ENCODE measurements around the gene PRKCB. TPM values are rescaled to one million over a fixed set of nuclear protein-coding genes. Genes with fewer than 3 reads are reported as not detected.
A peak's percentile ranks its signal among the peaks of the same experiment; 100 is the strongest.

Gene PRKCB
- 1 to 10 TPM in 3 of 4 donors, under 1 TPM in 1; 0.51 to 1.3 (median 1.1) TPM for total RNA-seq

- TF ChIP-seq, protein P1, sequence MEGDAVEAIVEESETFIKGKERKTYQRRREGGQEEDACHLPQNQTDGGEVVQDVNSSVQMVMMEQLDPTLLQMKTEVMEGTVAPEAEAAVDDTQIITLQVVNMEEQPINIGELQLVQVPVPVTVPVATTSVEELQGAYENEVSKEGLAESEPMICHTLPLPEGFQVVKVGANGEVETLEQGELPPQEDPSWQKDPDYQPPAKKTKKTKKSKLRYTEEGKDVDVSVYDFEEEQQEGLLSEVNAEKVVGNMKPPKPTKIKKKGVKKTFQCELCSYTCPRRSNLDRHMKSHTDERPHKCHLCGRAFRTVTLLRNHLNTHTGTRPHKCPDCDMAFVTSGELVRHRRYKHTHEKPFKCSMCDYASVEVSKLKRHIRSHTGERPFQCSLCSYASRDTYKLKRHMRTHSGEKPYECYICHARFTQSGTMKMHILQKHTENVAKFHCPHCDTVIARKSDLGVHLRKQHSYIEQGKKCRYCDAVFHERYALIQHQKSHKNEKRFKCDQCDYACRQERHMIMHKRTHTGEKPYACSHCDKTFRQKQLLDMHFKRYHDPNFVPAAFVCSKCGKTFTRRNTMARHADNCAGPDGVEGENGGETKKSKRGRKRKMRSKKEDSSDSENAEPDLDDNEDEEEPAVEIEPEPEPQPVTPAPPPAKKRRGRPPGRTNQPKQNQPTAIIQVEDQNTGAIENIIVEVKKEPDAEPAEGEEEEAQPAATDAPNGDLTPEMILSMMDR (IDR thresholded peaks at IDR 0.05 in 4 of 5, conservative IDR thresholded peaks at IDR 0.05 in 1 of 5): no peak
- no peak for TF ChIP-seq POLR2A (IDR thresholded peaks at IDR 0.05)
- peak within 1 kb of the TSS in 2 of 4 donors; percentile 13 to 30 for H3K4me3 ChIP-seq
- H3K27ac ChIP-seq: no peak within 1 kb of the TSS
- peak; percentile 15 to 26 for DNase-seq
- in situ Hi-C loops (cut with MboI; ENCODE audit: low sequenced_read_pairs in 4 of 4): no loop called here
- H3K9me3 ChIP-seq: no peaks in the 10 kb centered on the region
- H3K36me3 ChIP-seq: no peaks in the 10 kb centered on the region
- H3K27me3 ChIP-seq: peaks cover 19 to 31% (median 28%) of the 10 kb centered on the region in 3 donors
- no peak for ATAC-seq
- H3K4me1 ChIP-seq: no peaks in the 10 kb centered on the region
- intact Hi-C loops (cut with DNase I; ENCODE audit: low total_unique reads): no loop called here
Measured at GRCh38 chr16:23835390-23836077, at the start of gene PRKCB. Gene PRKCB, plus strand, starts transcription at chr16:23835983.

- in situ Hi-C loops (cut with MboI; ENCODE audit: low sequenced_read_pairs in 4 of 4): loop anchor here in 1 of 4 donors (25.0 kb wide), 1 partner anchor 225 kb away; no protein-coding TSS in a partner anchor
- intact Hi-C loops (cut with DNase I; ENCODE audit: low total_unique reads): no loop called here
- Histone ChIP-seq H3K27me3 (no peaks in the 10 kb centered on the region), H3K9me3 (no peaks in the 10 kb centered on the region), H3K36me3 (no peaks in the 10 kb centered on the region), H3K4me1 (no peaks in the 10 kb centered on the region), H3K27ac (no peak overlapping the region), H3K4me3 (no peak overlapping the region)
- DNase-seq: no peak
- TF ChIP-seq, protein P1 (IDR thresholded peaks at IDR 0.05 in 4 of 5, conservative IDR thresholded peaks at IDR 0.05 in 1 of 5): no peak
- TF ChIP-seq POLR2A (IDR thresholded peaks at IDR 0.05): no peak
- no peak for ATAC-seq
Measured at GRCh38 chr16:23786964-23787561, 48.7 kb upstream of the PRKCB start.

DNA sequence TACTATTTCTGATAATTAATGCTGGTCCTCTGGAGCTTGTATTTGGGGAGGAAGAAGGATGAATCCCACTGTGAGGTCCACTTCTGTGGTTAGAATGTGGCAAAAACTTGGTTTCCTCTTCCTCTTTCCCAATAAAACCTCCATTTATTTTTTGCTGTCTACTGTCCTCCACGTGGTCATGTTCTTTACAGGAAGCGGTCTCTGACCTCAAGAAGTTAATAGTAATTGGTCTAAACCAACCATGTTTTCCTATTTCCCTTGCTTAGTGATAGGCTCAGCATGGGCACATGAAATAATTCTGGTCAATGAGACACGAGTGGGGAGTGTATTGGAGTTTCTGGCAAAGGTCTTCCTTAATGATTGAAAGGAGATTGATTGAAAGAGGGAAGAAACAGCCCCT is 47.1 kb upstream of the PRKCB start:
- intact Hi-C loops (cut with DNase I; ENCODE audit: low total_unique reads) (no loop called here), in situ Hi-C loops (cut with MboI; ENCODE audit: low sequenced_read_pairs in 4 of 4) (loop anchor here in 1 of 4 donors (25.0 kb wide), 1 partner anchor 224 kb away; no protein-coding TSS in a partner anchor)
- Histone ChIP-seq H3K27me3 (no peaks in the 10 kb centered on the region), H3K9me3 (no peaks in the 10 kb centered on the region), H3K27ac (no peak overlapping the region), H3K4me3 (no peak overlapping the region), H3K4me1 (no peaks in the 10 kb centered on the region), H3K36me3 (no peaks in the 10 kb centered on the region)
- no peak for DNase-seq
- TF ChIP-seq, protein P1 (IDR thresholded peaks at IDR 0.05 in 4 of 5, conservative IDR thresholded peaks at IDR 0.05 in 1 of 5): no peak
- no peak for TF ChIP-seq POLR2A (IDR thresholded peaks at IDR 0.05)
- no peak for ATAC-seq

- Histone ChIP-seq H3K36me3 (no peaks in the 10 kb centered on the region), H3K4me1 (no peaks in the 10 kb centered on the region), H3K9me3 (no peaks in the 10 kb centered on the region), H3K27me3 (no peaks in the 10 kb centered on the region), H3K27ac (no peak overlapping the region), H3K4me3 (no peak overlapping the region)
- DNase-seq (no peak), ATAC-seq (no peak)
- intact Hi-C loops (cut with DNase I; ENCODE audit: low total_unique reads) (no loop called here), in situ Hi-C loops (cut with MboI; ENCODE audit: low sequenced_read_pairs in 4 of 4) (loop anchor here in 1 of 4 donors (25.0 kb wide), 1 partner anchor 217 kb away; no protein-coding TSS in a partner anchor)
- TF ChIP-seq, protein P1 (IDR thresholded peaks at IDR 0.05 in 4 of 5, conservative IDR thresholded peaks at IDR 0.05 in 1 of 5): no peak
- no peak for TF ChIP-seq POLR2A (IDR thresholded peaks at IDR 0.05)
Measured at GRCh38 chr16:23795378-23795777, 40.4 kb upstream of the PRKCB start.

Measured in gastrocnemius medialis (tissue), 4 donors.